Esophagus squamous epithelium (tissue), 5 donors: ENCODE results near the gene AFAP1L1. TPM values are rescaled to one million over a fixed set of nuclear protein-coding genes. Genes with fewer than 3 reads are reported as not detected.

ENCODE experiments used
- DNase-seq: peaks from one replicate; lab custom pipeline; 2025; lab: John Stamatoyannopoulos, UW
- H3K27ac ChIP-seq, 4 donors: fragments of 200-600 bp; sonication (generic); one replicate each; pipeline ENCODE4 v1.5.1; 2016 to 2019; ENCODE audit warnings: mild to moderate bottlenecking in 1 of 4
- H3K27me3 ChIP-seq, 4 donors: fragments of 200-600 bp; sonication (generic); 1 replicate in 3 of 4; 2 replicates in 1 of 4; pipeline versions ENCODE4 v1.5.1 to v1.6.0; 2017 to 2021; ENCODE audit warnings: antibody characterized with exemption in 1 of 4
- H3K36me3 ChIP-seq, 3 donors: fragments of 200-600 bp; sonication (generic); one replicate each; pipeline ENCODE4 v1.5.1; 2016 to 2019
- H3K4me1 ChIP-seq, 3 donors: fragments of 200-600 bp; sonication (generic); one replicate each; pipeline ENCODE4 v1.5.1; 2017 to 2019
- H3K4me3 ChIP-seq, 4 donors: fragments of 200-600 bp; sonication (generic); 1 replicate in 3 of 4; 2 replicates in 1 of 4; pipeline ENCODE4 v1.5.1; 2016 to 2019; ENCODE audit warnings: mild to moderate bottlenecking in 2 of 4, moderate library complexity in 1 of 4
- H3K9me3 ChIP-seq, 3 donors: fragments of 200-600 bp; sonication (generic); one replicate each; pipeline ENCODE4 v1.5.1; 2016 to 2019
- POLR2A ChIP-seq, 4 donors: fragments of 450-650 bp; IDR thresholded peaks; one replicate each; pipeline ENCODE4 v1.6.1; 2017; ENCODE audit warnings: antibody characterized with exemption in 4 of 4, mild to moderate bottlenecking in 4 of 4, moderate library complexity in 3 of 4
- WGBS, 2 donors: methylation state at CpG; one replicate each; pipeline ENCODE4 v1.1.5; 2018; 5-methylcytosine and 5-hydroxymethylcytosine counted together
- intact Hi-C: fragments of 100-400 bp; cut with DNase I; formaldehyde crosslinking; loops from one replicate; pipeline ENCODE4 v1.15.0; 2022
- total RNA-seq, 4 donors: library from RNA; depleted of rRNA; stranded (reverse); fragments of >200 nt; gene quantifications; one replicate each; pipeline ENCODE4 v1.1.0, GENCODE V29; 2016
- TF ChIP-seq, protein P1 (sequence below), 6 experiments: fragments of 450-650 bp in 4 of 6; fragments of 200-600 bp in 2 of 6; sonication (generic) in 2 of 6; IDR thresholded peaks; one replicate each; pipeline ENCODE4 v1.5.1; 2016 to 2019; ENCODE audit warnings: antibody characterized with exemption in 6 of 6, mild to moderate bottlenecking in 4 of 6, moderate library complexity in 4 of 6
- donor health status: DM: yes; HTN: yes; CAD: no.

The AFAP1L1 gene
- total RNA-seq: 10 to 100 TPM in 2 of 4 donors, 1 to 10 TPM in 2; 2.8 to 14.5 (median 8.7) TPM

DNA sequence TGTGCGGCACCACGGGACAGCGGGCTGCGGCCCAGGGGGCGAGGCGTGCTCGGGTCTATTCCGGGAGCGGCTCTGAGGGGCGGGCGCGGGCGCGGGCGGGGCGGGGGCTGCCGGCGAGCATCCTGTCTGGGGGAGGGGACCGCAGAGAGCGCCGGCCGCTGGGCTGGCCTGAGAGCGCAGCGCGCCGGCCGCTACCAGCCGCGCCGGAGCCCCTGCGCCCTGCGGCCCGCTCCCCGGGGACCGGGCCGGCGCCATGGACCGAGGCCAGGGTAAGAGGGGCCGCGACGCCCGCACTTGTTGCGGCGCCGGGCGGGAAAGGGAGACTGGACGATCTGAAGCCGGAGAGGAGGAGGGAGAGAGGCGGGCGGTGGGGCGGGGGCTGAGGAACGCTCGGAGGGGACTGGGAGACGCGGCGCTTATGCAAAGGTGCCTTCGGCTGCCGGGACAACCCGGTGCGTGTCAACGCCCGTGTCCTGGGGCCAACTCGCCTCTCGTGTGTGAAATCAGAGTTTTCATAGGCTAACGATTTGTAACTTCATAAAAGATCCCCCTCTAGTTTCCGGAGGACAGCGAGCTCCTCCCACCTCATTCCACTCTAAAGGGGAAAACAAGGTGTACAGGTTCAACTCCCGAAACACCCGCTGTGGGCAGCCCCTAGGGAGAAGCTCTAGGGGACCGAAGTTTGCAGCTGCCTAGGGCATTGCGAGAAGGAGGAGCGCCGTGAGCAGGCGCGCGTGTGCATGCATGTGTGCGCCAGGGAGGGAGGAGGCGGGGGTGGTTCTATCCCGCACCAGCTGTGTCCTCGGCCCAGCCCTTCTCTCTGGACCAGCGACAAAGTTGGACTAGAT, at the start of gene AFAP1L1:
TSS of gene AFAP1L1 (plus strand) at position 144 of the 848 bp plus-strand sequence. CDS start at position 254, 110 bp downstream.
- 0% methylated on average over 17 to 20 of the region's 81 CpGs for WGBS, 2 donors
- peak in 1 of 4 donors; percentile 36 for TF ChIP-seq POLR2A (IDR thresholded peaks at IDR 0.05)
- TF ChIP-seq, protein P1, sequence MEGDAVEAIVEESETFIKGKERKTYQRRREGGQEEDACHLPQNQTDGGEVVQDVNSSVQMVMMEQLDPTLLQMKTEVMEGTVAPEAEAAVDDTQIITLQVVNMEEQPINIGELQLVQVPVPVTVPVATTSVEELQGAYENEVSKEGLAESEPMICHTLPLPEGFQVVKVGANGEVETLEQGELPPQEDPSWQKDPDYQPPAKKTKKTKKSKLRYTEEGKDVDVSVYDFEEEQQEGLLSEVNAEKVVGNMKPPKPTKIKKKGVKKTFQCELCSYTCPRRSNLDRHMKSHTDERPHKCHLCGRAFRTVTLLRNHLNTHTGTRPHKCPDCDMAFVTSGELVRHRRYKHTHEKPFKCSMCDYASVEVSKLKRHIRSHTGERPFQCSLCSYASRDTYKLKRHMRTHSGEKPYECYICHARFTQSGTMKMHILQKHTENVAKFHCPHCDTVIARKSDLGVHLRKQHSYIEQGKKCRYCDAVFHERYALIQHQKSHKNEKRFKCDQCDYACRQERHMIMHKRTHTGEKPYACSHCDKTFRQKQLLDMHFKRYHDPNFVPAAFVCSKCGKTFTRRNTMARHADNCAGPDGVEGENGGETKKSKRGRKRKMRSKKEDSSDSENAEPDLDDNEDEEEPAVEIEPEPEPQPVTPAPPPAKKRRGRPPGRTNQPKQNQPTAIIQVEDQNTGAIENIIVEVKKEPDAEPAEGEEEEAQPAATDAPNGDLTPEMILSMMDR (IDR thresholded peaks at IDR 0.05): no peak

DNA sequence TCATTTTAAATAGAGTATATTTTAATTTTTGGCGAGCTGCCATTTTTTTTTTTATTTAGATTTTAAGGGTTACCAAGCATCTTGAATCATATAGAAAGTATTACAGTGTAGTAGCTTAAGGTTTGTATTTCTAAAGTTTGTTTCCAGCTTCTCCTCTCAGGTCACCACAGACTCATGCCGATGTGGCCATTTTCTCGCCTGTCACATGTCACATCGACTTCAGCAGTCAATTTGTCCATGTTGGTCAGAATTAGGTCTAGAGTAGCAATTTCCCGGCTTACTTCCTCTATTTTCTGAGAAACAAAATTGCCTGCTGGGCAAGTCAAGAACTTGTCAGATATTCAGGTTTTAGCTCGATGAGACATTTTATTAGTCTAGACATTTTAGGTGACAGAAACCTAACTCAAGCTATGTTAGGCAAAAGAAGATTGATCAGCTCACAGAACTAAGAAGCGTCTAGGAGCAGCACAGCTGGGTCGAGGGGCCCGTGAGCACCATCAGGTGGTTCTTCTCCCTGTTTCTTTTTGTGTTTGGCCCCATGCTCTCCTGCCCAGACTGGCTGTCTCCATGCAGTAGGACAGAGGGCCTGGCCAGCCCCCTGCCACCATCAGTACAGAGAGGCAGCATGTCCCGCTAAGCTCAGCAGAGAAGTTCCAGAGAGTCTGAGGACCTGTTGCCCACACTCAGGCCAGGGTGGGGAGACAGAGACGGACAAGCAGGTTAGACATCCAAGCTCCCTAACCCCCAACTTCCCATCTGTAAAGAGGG, 48.4 kb upstream of the AFAP1L1 start:
- H3K27me3 ChIP-seq: no peaks in the 10 kb centered on the region
- H3K4me3 ChIP-seq: no peak overlapping the region
- TF ChIP-seq, protein P1 (IDR thresholded peaks at IDR 0.05): no peak
- TF ChIP-seq POLR2A (IDR thresholded peaks at IDR 0.05): no peak
- 71 to 78% methylated on average over 10 of the region's 11 CpGs for WGBS, 2 donors
- intact Hi-C loops: no loop called here
- H3K27ac ChIP-seq: peak overlapping the region in 1 of 4 donors; percentile 44
- no peak for DNase-seq
- H3K36me3 ChIP-seq: peaks cover 0 to 9% (median 0%) of the 10 kb centered on the region in 3 donors
- no peaks in the 10 kb centered on the region for H3K9me3 ChIP-seq
- peaks cover 5 to 36% (median 13%) of the 10 kb centered on the region in 3 donors for H3K4me1 ChIP-seq

More for the DNA sequence above, at the start of gene AFAP1L1:
- peaks cover 0 to 15% (median 0%) of the 10 kb centered on the region in 3 donors for H3K9me3 ChIP-seq
- H3K27ac ChIP-seq: peak within 1 kb of the TSS; percentile 74 to 90 (median 83)
- H3K4me1 ChIP-seq: peaks cover 9 to 47% (median 17%) of the 10 kb centered on the region in 3 donors
- no peaks in the 10 kb centered on the region for H3K27me3 ChIP-seq
- no peaks in the 10 kb centered on the region for H3K36me3 ChIP-seq
- DNase-seq: no peak
- peak within 1 kb of the TSS; percentile 56 to 90 (median 74) for H3K4me3 ChIP-seq
- intact Hi-C loops: no loop called here

DNA sequence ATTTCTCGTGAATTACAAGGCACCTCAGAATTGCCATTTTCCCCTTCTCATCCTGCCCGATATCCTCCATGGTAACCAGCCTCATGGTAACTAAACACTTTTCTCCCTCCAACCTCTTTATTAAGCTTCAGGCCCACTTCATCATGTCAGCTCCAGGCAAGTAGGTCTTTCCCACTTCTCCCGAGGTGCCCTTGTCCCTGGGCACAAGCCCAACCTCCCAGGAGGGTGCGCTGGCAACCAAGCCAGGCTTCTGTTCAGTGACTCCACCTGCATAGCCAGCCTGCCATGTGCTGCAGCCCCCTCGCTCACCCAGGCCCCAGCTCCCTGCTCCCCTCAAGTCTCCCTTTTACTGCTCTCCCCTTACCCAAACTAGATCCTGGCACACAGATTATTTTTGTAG, 47.4 kb upstream of the AFAP1L1 start:
- WGBS, 2 donors: 78% methylated on average over 5 of the region's 5 CpGs
- H3K4me1 ChIP-seq: peaks cover 6 to 42% (median 17%) of the 10 kb centered on the region in 3 donors
- intact Hi-C loops: no loop called here
- H3K27me3 ChIP-seq: no peaks in the 10 kb centered on the region
- TF ChIP-seq POLR2A (IDR thresholded peaks at IDR 0.05): no peak
- TF ChIP-seq, protein P1 (IDR thresholded peaks at IDR 0.05): no peak
- no peaks in the 10 kb centered on the region for H3K9me3 ChIP-seq
- H3K36me3 ChIP-seq: peaks cover 0 to 9% (median 0%) of the 10 kb centered on the region in 3 donors
- H3K27ac ChIP-seq: no peak overlapping the region
- no peak for DNase-seq
- no peak overlapping the region for H3K4me3 ChIP-seq

DNA sequence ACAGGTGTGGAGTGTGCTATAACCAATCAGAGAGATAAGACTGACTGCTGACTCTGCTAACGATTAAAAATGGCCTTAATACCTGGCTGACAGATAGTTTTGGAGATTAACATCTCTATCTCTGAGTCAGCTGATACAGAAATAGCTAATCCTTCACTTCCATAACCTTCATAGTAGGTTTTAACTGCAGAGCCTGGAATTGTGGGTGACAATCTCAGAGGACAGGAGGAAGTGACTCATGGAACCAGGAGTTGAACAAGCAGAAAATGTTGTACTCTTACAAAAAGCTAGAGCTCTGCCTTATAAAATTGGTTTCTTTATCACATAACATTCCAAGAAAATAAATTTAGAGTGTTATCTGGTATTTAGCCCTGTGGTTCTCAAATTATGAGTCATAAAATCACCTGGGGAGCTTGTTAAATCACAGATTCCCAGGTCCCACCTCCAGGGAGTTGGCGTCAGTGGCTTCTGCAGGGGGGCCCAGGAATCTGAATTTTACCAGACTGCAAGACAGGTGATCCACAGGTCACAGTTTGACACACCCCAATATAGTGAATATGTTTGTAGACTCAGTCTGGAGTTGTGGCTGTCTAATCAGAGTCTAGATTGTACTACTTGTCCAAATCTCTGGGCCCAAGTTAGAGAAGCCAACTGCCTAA, 44.4 kb upstream of the AFAP1L1 start:
- intact Hi-C loops: loop anchor here (5.0 kb wide), 1 partner anchor 85 kb away; the partner anchor contains the start of gene ABLIM3
- WGBS, 2 donors: 63 to 67% methylated on average over 2 of the region's 2 CpGs
- Histone ChIP-seq H3K36me3 (peaks cover 0 to 22% (median 0%) of the 10 kb centered on the region in 3 donors), H3K9me3 (no peaks in the 10 kb centered on the region), H3K27ac (no peak overlapping the region), H3K4me1 (peaks cover 3 to 30% (median 7%) of the 10 kb centered on the region in 3 donors), H3K4me3 (no peak overlapping the region), H3K27me3 (no peaks in the 10 kb centered on the region)
- no peak for TF ChIP-seq POLR2A (IDR thresholded peaks at IDR 0.05)
- TF ChIP-seq, protein P1 (IDR thresholded peaks at IDR 0.05): no peak
- no peak for DNase-seq
